ENCODE data around the gene LSM4. TPM values are rescaled to one million over a fixed set of nuclear protein-coding genes. Genes with fewer than 3 reads are reported as not detected.

The LSM4 gene
- total and polyA plus RNA-seq, 2 of the 13 experiments (the other 11 are each of a cell fraction or from before 2014, with no cell fraction given): 65.8 to 166 TPM

- TF ChIP-seq KIAA2018 (CRISPR knock-in tag; IDR thresholded peaks at IDR 0.05; ENCODE audit: borderline replicate concordance): no peak
- 0 out of 2 replicates have a peak, but pooled peaks have one; percentile 32 for TF ChIP-seq ZNF747 (CRISPR knock-in tag; IDR thresholded peaks at IDR 0.05; ENCODE audit: borderline replicate concordance)
- peak; percentile 39; the same call in 1 of the 2 replicates for TF ChIP-seq ZNF331 (CRISPR knock-in tag; IDR thresholded peaks at IDR 0.05)
- TF ChIP-seq ZNF569 (CRISPR knock-in tag; IDR thresholded peaks at IDR 0.05; ENCODE audit: borderline replicate concordance): no peak
- TF ChIP-seq MATR3 (CRISPR knock-in tag; IDR thresholded peaks at IDR 0.05): no peak
- TF ChIP-seq RBM22 (optimal IDR thresholded peaks at IDR 0.05; ENCODE audit: low read length): no peak
- TF ChIP-seq ZNF263 (CRISPR knock-in tag; IDR thresholded peaks at IDR 0.05): no peak; the same call in 1 of the 2 replicates
- no peak for TF ChIP-seq PREB (CRISPR knock-in tag; IDR thresholded peaks at IDR 0.05)
- no peak for TF ChIP-seq FOXP4 (CRISPR knock-in tag; IDR thresholded peaks at IDR 0.05)
- TF ChIP-seq GMEB1 (CRISPR knock-in tag; IDR thresholded peaks at IDR 0.05; ENCODE audit: borderline replicate concordance): no peak
- peak; percentile 15; the same call in 1 of the 2 replicates for TF ChIP-seq ATF2 (CRISPR knock-in tag; IDR thresholded peaks at IDR 0.05)
- peak; percentile 57; the same call in 1 of the 2 replicates for TF ChIP-seq KDM2A (CRISPR knock-in tag; IDR thresholded peaks at IDR 0.05; ENCODE audit: borderline replicate concordance, low read depth)
- peak; percentile 34 for TF ChIP-seq PHF5A (CRISPR knock-in tag; IDR thresholded peaks at IDR 0.05; ENCODE audit: low read depth, unreplicated experiment)
These were observed 21.8 kb downstream of the LSM4 start (continued) for GRCh38 chr19:18300930-18301717.
